Endothelial cell of umbilical vein (primary cell): Measurements from ENCODE around the gene TPK1.

Source experiments
- EZH2 ChIP-seq: IDR thresholded peaks from 2 replicates; pipeline ENCODE4 v1.6.1; 2012; ENCODE audit warnings: borderline replicate concordance, low read depth, mild to moderate bottlenecking, moderate library complexity, low read length, inconsistent platforms; ENCODE audit not compliant: severe bottlenecking
- JUN ChIP-seq: IDR thresholded peaks from 2 replicates; pipeline ENCODE4 v1.6.1; 2011; ENCODE audit warnings: borderline replicate concordance, low read depth; ENCODE audit not compliant: insufficient read length, insufficient read depth
- TF ChIP-seq, protein P1 (sequence below), 2 donors: IDR thresholded peaks; 1 replicate in 1 of 2; 2 replicates in 1 of 2; pipeline ENCODE4 v1.5.1; 2011; ENCODE audit warnings: low read length in 2 of 2, mild to moderate bottlenecking in 2 of 2, moderate library complexity in 2 of 2, control low read depth in 1 of 2, inconsistent platforms in 1 of 2, low read depth in 1 of 2; ENCODE audit not compliant: insufficient read depth in 1 of 2; ENCODE audit errors: extremely low read depth in 1 of 2

DNA sequence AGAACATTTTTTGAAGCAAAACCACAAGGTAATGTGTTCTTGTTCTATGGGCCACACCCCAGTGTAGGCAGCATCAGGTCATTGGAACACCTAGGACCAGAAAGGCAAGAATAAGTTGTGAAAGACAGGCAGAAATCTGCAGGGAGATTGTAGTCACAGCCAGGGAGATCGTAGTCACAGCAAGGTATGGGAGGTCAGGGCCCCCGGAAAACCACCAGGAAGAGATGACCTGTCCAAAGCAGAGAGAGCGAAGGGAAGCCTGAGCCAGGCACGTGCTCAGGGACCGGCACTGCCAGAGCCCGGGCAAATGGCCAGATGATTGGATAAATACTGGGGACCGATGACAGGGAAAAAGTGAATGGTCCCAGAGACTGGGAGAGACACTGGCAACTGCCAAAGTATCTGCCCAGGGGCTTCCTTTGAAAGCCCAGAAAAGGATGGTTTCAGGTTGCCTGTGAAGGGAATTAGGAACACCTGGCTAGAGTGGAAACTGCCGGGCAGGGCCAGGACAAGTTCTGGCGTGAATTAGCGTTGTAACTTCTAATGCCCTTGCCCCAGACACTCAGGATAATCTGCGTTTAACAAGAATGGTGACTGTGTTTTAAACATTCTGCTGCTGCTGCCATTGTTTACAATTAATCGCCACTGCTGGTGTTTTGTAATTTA, 428.5 kb downstream of the TPK1 start:
- TF ChIP-seq, protein P1, sequence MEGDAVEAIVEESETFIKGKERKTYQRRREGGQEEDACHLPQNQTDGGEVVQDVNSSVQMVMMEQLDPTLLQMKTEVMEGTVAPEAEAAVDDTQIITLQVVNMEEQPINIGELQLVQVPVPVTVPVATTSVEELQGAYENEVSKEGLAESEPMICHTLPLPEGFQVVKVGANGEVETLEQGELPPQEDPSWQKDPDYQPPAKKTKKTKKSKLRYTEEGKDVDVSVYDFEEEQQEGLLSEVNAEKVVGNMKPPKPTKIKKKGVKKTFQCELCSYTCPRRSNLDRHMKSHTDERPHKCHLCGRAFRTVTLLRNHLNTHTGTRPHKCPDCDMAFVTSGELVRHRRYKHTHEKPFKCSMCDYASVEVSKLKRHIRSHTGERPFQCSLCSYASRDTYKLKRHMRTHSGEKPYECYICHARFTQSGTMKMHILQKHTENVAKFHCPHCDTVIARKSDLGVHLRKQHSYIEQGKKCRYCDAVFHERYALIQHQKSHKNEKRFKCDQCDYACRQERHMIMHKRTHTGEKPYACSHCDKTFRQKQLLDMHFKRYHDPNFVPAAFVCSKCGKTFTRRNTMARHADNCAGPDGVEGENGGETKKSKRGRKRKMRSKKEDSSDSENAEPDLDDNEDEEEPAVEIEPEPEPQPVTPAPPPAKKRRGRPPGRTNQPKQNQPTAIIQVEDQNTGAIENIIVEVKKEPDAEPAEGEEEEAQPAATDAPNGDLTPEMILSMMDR (IDR thresholded peaks at IDR 0.05; ENCODE audit: extremely low read depth in 1 of 2, insufficient read depth in 1 of 2, low read depth in 1 of 2, low read length in 2 of 2) = no peak
- TF ChIP-seq JUN (no peak), EZH2 (no peak)
